ENCODE measurements around the gene HOTAIR.

The HOTAIR gene

DNA sequence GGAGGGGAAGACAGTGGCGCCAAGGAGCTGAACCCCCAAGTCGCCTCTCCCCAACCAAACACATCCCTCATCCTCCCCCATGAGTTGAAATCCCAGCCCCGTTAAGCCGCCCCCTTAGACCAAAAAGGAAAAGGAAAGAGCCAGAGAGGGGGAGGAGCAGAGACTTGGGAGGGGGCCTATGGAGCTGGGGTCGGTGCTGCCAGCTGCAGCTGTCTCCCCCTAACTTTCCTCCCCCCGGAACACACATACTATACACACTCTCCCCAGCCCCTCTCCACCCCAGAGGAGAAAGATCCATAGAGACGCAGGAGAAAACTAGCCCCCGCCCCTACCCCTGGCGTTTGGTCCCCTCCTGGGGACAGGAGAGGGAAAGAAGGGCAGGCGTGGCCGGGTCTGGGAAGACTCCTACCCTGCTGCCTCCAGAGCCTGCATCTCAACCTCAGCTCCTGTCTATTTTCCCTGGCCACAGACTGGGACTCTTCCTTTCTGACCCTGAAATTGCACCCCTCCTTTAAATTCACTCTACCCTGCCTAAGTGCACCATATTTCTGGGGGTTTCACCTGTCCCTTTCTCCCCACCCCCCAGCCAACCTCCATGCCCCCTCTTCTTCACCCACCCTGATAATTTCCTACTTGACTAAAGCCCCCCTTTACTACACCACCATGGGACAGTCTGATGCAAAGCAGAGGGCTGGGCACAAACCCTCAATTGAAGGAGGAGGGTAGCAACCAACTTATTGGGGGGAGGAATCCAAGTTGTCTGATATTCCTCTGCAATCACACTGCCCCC, 23.6 kb upstream of the HOTAIR start:
- TF ChIP-seq, protein P1, sequence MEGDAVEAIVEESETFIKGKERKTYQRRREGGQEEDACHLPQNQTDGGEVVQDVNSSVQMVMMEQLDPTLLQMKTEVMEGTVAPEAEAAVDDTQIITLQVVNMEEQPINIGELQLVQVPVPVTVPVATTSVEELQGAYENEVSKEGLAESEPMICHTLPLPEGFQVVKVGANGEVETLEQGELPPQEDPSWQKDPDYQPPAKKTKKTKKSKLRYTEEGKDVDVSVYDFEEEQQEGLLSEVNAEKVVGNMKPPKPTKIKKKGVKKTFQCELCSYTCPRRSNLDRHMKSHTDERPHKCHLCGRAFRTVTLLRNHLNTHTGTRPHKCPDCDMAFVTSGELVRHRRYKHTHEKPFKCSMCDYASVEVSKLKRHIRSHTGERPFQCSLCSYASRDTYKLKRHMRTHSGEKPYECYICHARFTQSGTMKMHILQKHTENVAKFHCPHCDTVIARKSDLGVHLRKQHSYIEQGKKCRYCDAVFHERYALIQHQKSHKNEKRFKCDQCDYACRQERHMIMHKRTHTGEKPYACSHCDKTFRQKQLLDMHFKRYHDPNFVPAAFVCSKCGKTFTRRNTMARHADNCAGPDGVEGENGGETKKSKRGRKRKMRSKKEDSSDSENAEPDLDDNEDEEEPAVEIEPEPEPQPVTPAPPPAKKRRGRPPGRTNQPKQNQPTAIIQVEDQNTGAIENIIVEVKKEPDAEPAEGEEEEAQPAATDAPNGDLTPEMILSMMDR (IDR thresholded peaks at IDR 0.05; ENCODE audit: insufficient read depth, low read depth, low read length, missing control alignments) = no peak
- DNase-seq (ENCODE audit: low read depth) = no peak
- no peak overlapping the region for H3K4me3 ChIP-seq (ENCODE audit: low read length)

DNA sequence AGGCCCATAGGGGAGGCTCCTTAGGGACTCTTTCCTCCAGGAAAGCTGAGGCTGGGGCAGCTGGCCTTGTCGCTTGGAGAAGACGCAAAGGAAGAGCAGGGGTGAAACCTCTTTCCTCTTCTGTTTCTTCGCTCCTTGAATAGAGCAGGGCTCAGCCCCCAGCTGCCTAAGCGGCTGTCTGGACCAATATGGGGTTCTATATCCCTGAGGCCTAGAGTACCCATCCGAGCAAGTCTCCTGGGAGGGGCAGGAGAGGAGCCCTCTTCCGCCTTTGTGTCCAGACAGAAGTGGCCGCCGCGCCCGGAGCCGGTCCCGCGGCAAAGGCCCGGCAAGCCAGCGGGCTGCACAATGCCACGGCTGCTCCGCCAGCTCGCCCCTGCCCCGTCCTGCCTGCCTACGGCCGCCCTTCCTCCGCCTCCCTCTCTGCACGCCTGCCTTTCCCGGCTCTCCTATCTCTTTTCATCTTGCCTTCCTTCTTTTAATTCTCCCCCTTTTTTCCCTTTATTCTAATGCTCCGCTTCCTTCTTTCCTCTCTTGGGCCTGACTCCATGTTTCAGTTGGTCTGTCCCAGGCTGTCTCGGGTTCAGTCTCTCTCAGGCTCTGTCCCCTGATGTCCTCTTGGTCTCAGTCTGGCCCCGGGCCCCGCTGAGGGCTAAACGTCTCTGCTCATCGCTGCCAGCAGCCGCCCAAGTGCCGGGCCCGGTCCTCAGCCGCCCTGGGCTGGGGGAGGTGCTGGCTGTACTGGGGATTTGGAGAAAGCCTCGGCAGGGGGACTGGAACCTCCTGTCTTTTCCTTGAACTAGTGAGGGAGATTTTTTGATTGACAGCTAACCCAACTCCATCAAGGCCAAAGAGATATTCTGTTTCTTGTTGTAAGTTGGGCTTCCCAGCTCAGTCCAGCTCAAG, 22.7 kb upstream of the HOTAIR start:
- no peak overlapping the region for H3K4me3 ChIP-seq (ENCODE audit: low read length)
- TF ChIP-seq, protein P1 (IDR thresholded peaks at IDR 0.05; ENCODE audit: insufficient read depth, low read depth, low read length, missing control alignments) = no peak
- DNase-seq (ENCODE audit: low read depth) = no peak

DNA sequence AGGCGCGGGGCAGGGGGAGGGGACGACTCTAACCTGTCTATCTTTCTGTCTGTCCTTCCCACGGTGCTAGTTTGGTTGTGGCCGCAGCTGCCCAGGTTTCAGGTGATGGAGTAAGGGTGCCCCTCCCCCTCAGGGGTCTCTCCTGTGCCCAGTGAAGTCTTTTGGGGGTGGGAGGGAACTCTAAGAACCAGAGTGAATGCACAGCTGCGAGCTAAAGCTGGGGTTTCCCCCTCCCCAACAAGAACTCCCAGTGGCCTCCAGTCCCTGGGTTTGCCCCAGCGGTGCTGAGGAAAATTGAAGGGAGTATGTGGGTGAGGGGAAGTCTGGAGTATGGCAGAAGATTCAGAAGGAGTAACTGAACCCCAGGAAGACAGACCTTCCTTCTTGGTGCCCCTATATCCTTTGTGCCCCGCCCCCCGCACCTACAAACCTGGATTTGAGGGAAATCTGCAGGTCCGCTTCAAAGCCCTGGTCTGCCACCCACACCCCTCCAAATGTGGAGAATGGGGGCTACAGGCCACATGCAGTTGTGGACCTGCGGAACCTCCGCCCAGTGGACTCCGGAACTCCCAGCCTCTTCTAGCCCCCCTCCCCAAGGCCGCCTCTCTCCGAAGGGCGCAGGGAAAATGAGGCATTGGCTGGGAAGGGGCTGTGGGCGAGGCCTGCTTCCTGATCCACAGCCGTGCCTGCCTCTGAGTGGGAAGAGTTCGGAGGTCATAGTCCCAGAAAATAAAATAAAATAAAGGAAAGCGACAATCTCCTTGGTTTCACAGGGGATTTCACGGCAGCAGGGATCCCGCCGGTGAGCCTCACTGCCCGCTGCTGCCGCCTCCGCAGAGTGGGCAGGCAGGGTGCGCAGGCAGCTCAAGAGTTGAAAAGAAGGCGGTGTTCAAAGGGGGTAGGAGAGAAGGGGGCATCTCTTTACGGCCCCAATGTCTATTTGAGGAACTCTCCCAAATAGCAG, 21.8 kb upstream of the HOTAIR start:
- no peak overlapping the region for H3K4me3 ChIP-seq (ENCODE audit: low read length)
- no peak for DNase-seq (ENCODE audit: low read depth)
- TF ChIP-seq, protein P1 (IDR thresholded peaks at IDR 0.05; ENCODE audit: insufficient read depth, low read depth, low read length, missing control alignments) = no peak

DNA sequence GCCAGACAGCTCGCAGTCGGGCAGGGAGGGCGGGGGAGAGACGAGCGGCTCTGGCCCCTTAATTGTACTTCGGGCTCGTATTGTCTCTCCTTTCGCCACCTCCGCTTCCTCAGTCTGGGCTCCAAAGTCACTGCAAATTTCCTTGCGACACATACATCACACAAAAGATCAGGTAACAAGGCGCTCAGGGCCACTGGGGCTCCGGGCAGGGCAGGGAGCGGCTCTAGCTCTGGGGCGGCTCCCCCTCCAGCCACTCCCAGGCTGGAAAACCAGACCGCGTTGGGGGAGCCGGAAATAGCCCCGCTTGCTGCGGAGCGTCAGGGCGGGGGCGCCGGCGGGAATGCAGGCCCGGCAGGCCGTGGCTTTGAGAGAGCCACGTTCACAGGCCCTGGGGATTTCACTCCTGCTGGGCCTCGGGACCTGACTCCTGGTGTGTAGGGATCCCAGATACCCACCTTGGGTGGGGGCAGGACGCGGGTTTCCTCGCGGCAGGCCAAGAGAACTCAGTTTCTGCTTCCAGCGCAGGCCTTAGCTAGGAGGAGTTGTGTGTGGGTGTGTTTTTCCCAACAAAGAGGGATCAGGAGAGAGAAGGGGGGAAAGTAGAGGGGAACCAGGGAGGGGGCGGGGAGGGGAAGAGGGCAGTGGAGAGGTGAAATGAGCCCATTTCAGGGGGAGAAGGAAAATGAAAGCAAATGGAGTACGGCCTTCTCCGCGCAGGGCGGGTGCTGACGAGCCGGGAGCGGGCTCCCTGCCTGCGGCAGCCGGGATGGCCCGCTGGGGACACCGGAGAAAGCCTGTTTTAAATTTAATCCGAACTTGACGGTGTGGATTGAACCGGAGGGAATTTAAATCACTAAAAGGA, 20.9 kb upstream of the HOTAIR start:
- TF ChIP-seq, protein P1 (IDR thresholded peaks at IDR 0.05; ENCODE audit: insufficient read depth, low read depth, low read length, missing control alignments) = no peak
- no peak overlapping the region for H3K4me3 ChIP-seq (ENCODE audit: low read length)
- no peak for DNase-seq (ENCODE audit: low read depth)

DNA sequence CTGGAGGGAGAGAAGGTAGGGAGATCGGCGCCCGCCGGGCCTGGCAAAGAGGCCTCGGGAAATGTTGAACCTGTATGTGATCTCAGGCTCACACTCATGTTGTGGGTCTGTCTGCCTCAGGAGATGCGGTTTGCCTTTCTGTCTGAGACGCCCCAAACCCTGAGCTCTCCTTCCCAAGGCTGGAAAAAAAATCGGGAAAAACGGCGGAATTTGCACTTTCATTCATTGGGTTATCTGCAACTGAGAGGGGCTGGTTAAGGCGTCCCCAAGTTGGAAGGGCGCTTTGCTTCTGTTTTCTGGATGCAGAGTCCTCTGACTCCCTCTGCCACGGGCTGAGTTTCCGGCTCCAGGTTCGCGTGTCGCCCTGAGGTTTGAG, 20.2 kb upstream of the HOTAIR start:
- no peak overlapping the region for H3K4me3 ChIP-seq (ENCODE audit: low read length)
- no peak for DNase-seq (ENCODE audit: low read depth)

More for the DNA sequence above, 20.2 kb upstream of the HOTAIR start:
- TF ChIP-seq, protein P1 (IDR thresholded peaks at IDR 0.05; ENCODE audit: insufficient read depth, low read depth, low read length, missing control alignments) = no peak
